Mammary epithelial cell (primary cell): ENCODE data around the gene PATJ.

ENCODE experiments used
- EZH2 ChIP-seq: IDR thresholded peaks from 2 replicates; pipeline ENCODE4 v1.6.1; 2012; ENCODE audit warnings: low read length, inconsistent platforms, borderline replicate concordance
- TF ChIP-seq, protein P1 (sequence below), 2 donors: IDR thresholded peaks in 1 of 2; conservative IDR thresholded peaks in 1 of 2; 2 replicates each; pipeline ENCODE4 v1.5.1; 2011 to 2012; ENCODE audit warnings: inconsistent platforms in 2 of 2, low read length in 2 of 2, mild to moderate bottlenecking in 2 of 2, control low read depth in 1 of 2, low read depth in 1 of 2; ENCODE audit not compliant: insufficient read depth in 1 of 2; ENCODE audit errors: extremely low read depth in 1 of 2

DNA sequence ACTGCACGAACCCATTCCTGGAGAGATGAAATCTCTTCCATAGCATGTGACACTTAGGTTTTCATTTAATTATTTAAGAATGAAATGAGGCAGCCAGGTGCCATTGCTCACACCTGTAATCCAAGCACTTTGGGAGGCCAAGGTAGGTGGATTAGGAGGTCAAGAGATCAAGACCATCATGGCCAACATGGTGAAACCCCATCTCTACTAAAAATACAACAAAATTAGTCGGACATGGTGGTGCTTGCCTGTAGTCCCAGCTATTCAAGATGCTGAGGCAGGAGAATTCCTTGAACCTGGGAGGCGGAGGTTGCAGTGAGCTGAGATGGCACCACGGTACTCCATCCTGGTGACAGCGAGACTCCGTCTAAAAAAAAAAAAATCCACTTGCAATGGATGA is 470.1 kb downstream of the PATJ start:
- TF ChIP-seq, protein P1, sequence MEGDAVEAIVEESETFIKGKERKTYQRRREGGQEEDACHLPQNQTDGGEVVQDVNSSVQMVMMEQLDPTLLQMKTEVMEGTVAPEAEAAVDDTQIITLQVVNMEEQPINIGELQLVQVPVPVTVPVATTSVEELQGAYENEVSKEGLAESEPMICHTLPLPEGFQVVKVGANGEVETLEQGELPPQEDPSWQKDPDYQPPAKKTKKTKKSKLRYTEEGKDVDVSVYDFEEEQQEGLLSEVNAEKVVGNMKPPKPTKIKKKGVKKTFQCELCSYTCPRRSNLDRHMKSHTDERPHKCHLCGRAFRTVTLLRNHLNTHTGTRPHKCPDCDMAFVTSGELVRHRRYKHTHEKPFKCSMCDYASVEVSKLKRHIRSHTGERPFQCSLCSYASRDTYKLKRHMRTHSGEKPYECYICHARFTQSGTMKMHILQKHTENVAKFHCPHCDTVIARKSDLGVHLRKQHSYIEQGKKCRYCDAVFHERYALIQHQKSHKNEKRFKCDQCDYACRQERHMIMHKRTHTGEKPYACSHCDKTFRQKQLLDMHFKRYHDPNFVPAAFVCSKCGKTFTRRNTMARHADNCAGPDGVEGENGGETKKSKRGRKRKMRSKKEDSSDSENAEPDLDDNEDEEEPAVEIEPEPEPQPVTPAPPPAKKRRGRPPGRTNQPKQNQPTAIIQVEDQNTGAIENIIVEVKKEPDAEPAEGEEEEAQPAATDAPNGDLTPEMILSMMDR (conservative IDR thresholded peaks at IDR 0.05 in 1 of 2, IDR thresholded peaks at IDR 0.05 in 1 of 2; ENCODE audit: extremely low read depth in 1 of 2, insufficient read depth in 1 of 2, low read depth in 1 of 2, low read length in 2 of 2): no peak
- TF ChIP-seq EZH2: no peak
